ENCODE measurements around the gene BRMS1L. TPM values are rescaled to one million over a fixed set of nuclear protein-coding genes. Genes with fewer than 3 reads are reported as not detected.
"Not testable (repeated sequence)": the region's sequence is repeated elsewhere in the genome, so short reads cannot be mapped to it uniquely, and the experiment has no call there.

Gene BRMS1L
- total RNA-seq, 1 donor from 2014 or later: 13.1 TPM

GRCh38 chr14:35808638-35809563 lies 17.2 kb upstream of the BRMS1L start, which contains the start of gene RALGAPA1:
Gene RALGAPA1 (minus strand): TSS chr14:35809295. CDS start chr14:35808835, 460 bp downstream.
- TF ChIP-seq CTCF (IDR thresholded peaks at IDR 0.05; ENCODE audit: unreplicated experiment): peak; percentile 42
- H3K27ac Mint-ChIP-seq: peak within 1 kb of the TSS; percentile 97
- H3K27me3 Mint-ChIP-seq; H3K9me3 Mint-ChIP-seq (ENCODE audit: low read depth); H3K36me3 Mint-ChIP-seq (ENCODE audit: insufficient read depth): not testable (repeated sequence)
- peak; percentile 80 for DNase-seq (ENCODE audit: low spot score, unreplicated experiment)
- H3K4me1 Mint-ChIP-seq (ENCODE audit: low read depth): peaks cover 15% of the 10 kb centered on the region
- H3K4me3 Mint-ChIP-seq (ENCODE audit: low read depth): peak within 1 kb of the TSS; percentile 96

- TF ChIP-seq CTCF (IDR thresholded peaks at IDR 0.05; ENCODE audit: unreplicated experiment): no peak
- Mint-ChIP-seq H3K4me1 (ENCODE audit: low read depth) (peaks cover 15% of the 10 kb centered on the region), H3K9me3 (ENCODE audit: low read depth) (no peaks in the 10 kb centered on the region), H3K27ac (peak overlapping the region; percentile 96), H3K36me3 (ENCODE audit: insufficient read depth) (no peaks in the 10 kb centered on the region), H3K4me3 (ENCODE audit: low read depth) (peak overlapping the region; percentile 96), H3K27me3 (no peaks in the 10 kb centered on the region)
- no peak for DNase-seq (ENCODE audit: low spot score, unreplicated experiment)
Measured at GRCh38 chr14:35809597-35809996, 16.5 kb upstream of the BRMS1L start.

GRCh38 chr14:35810963-35811362 lies 15.2 kb upstream of the BRMS1L start:
- no peak overlapping the region for H3K27ac Mint-ChIP-seq
- no peaks in the 10 kb centered on the region for H3K9me3 Mint-ChIP-seq (ENCODE audit: low read depth)
- H3K4me1 Mint-ChIP-seq (ENCODE audit: low read depth): peaks cover 15% of the 10 kb centered on the region
- no peaks in the 10 kb centered on the region for H3K36me3 Mint-ChIP-seq (ENCODE audit: insufficient read depth)
- no peak for TF ChIP-seq CTCF (IDR thresholded peaks at IDR 0.05; ENCODE audit: unreplicated experiment)
- H3K27me3 Mint-ChIP-seq: no peaks in the 10 kb centered on the region
- no peak for DNase-seq (ENCODE audit: low spot score, unreplicated experiment)
- no peak overlapping the region for H3K4me3 Mint-ChIP-seq (ENCODE audit: low read depth)

- Mint-ChIP-seq H3K27ac (no peak overlapping the region), H3K27me3 (no peaks in the 10 kb centered on the region), H3K9me3 (ENCODE audit: low read depth) (no peaks in the 10 kb centered on the region), H3K36me3 (ENCODE audit: insufficient read depth) (no peaks in the 10 kb centered on the region), H3K4me1 (ENCODE audit: low read depth) (no peaks in the 10 kb centered on the region), H3K4me3 (ENCODE audit: low read depth) (no peak overlapping the region)
- DNase-seq (ENCODE audit: low spot score, unreplicated experiment): peak; percentile 48
- peak; percentile 80 for TF ChIP-seq CTCF (IDR thresholded peaks at IDR 0.05; ENCODE audit: unreplicated experiment)
Measured at GRCh38 chr14:35814371-35815005, 11.7 kb upstream of the BRMS1L start.

- H3K27me3 Mint-ChIP-seq: no peaks in the 10 kb centered on the region
- peak; percentile 59 for TF ChIP-seq CTCF (IDR thresholded peaks at IDR 0.05; ENCODE audit: unreplicated experiment)
- H3K9me3 Mint-ChIP-seq (ENCODE audit: low read depth): no peaks in the 10 kb centered on the region
- DNase-seq (ENCODE audit: low spot score, unreplicated experiment): no peak
- no peaks in the 10 kb centered on the region for H3K36me3 Mint-ChIP-seq (ENCODE audit: insufficient read depth)
- no peak overlapping the region for H3K27ac Mint-ChIP-seq
- no peak overlapping the region for H3K4me3 Mint-ChIP-seq (ENCODE audit: low read depth)
- no peaks in the 10 kb centered on the region for H3K4me1 Mint-ChIP-seq (ENCODE audit: low read depth)
Measured at GRCh38 chr14:35818346-35819115, 7.6 kb upstream of the BRMS1L start.
